ENCODE measurements around the gene LRRC10.

LRRC10 gene

GRCh38 chr12:69570545-69571399, 39.9 kb downstream of the LRRC10 start:
- in situ Hi-C loops (cut with MboI; ENCODE audit: low sequenced_read_pairs) = loop anchor here (25.0 kb wide), 1 partner anchor 183 kb away; no protein-coding TSS in a partner anchor

DNA sequence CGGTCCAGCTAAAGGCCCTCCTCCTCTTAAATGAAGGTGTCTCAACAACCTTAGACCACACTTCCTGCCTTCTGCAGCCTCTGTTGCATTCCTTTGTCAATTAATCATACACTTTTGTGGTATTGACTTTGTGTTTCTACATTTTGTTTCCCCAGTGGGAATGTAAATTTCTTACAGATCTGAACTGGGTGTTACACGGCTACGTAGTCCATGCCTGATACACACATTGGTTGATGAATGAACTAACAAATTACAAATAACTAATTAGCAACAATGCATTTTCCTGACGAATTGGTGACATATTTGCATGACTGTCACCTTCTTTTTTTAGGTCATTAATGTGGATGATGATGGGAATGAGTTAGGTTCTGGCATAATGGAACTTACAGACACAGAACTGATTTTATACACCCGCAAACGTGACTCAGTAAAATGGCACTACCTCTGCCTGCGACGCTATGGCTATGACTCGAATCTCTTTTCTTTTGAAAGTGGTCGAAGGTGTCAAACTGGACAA, 40.6 kb downstream of the LRRC10 start:
- in situ Hi-C loops (cut with MboI; ENCODE audit: low sequenced_read_pairs) = loop anchor here (25.0 kb wide), 1 partner anchor 183 kb away; no protein-coding TSS in a partner anchor

DNA sequence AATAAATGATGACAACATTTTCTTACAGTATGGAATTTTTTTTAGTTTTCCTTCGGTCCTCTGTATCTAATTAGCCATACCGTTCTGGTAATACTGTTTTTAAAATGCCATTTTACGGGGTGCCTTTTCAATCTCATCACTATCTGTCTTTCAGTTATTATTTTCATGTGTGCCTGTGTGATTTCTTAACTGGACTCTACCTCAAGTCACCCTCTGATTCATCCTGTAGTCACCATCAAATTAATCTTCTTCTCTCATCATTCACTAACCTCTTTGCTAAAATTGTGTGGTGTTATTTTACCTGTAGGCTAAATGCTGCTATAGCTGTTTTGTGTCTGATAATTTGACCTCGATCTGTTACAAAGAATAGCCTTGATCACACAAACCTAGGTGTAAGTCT, 41.5 kb downstream of the LRRC10 start:
- in situ Hi-C loops (cut with MboI; ENCODE audit: low sequenced_read_pairs) = loop anchor here (25.0 kb wide), 1 partner anchor 182 kb away; no protein-coding TSS in a partner anchor

DNA sequence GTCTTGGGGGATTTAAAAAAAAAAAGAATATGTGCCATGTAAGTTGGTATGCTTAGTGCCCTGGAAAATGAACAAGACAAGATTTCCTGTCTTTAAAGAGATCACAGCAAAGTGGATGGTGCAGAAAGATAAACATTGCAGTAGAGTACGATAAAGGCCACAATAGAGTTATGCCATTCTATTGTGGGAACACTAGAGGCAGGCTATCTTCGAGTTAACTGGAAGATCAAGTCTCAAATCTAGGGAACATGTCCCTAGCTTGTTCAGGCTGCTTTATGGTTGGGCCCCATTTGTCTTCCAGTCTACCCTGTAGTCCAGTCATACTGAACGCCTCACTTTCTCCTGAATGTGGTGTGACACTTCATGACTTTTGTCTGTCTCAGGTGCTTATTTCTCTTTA, 44.1 kb downstream of the LRRC10 start:
- in situ Hi-C loops (cut with MboI; ENCODE audit: low sequenced_read_pairs) = loop anchor here (25.0 kb wide), 1 partner anchor 179 kb away; no protein-coding TSS in a partner anchor

GRCh38 chr12:69563166-69563762, 47.4 kb downstream of the LRRC10 start:
- in situ Hi-C loops (cut with MboI; ENCODE audit: low sequenced_read_pairs) = loop anchor here (25.0 kb wide), 1 partner anchor 176 kb away; no protein-coding TSS in a partner anchor
